HepG2 (cell line): ENCODE results near the gene ATN1. TPM values are rescaled to one million over a fixed set of nuclear protein-coding genes. Genes with fewer than 3 reads are reported as not detected.

ENCODE experiments used
- HCFC1 ChIP-seq: fragments of 150-350 bp; IDR thresholded peaks from 2 replicates; pipeline ENCODE4 v1.6.1; 2014; ENCODE audit warnings: low read depth, low read length
- HNRNPL ChIP-seq: fragments of 200-400 bp; formaldehyde crosslinking; IDR thresholded peaks from 2 replicates; pipeline ENCODE4 v1.6.1; 2017; ENCODE audit warnings: mild to moderate bottlenecking, low read depth, low read length
- HNRNPUL1 ChIP-seq: fragments of 200-400 bp; formaldehyde crosslinking; IDR thresholded peaks from 2 replicates; pipeline ENCODE4 v1.6.1; 2017; ENCODE audit warnings: low read depth, mild to moderate bottlenecking, low read length, moderate library complexity
- KLF16 ChIP-seq, 2 experiments: sonication (generic) in 1 of 2; formaldehyde crosslinking in 1 of 2; IDR thresholded peaks; 2 replicates each; pipeline versions ENCODE4 v1.6.1 to v1.8.0; 2016 to 2023; ENCODE audit warnings: missing genetic modification reagents in 2 of 2, missing compliant biosample characterization in 1 of 2
- RARG ChIP-seq: sonication (generic); formaldehyde crosslinking; IDR thresholded peaks from 2 replicates; pipeline ENCODE4 v1.4.0; 2020; ENCODE audit warnings: low read depth, mild to moderate bottlenecking, missing genetic modification reagents
- SNAPC4 ChIP-seq: sonication (generic); formaldehyde crosslinking; IDR thresholded peaks from 2 replicates; pipeline ENCODE4 v1.4.0; 2020; ENCODE audit warnings: mild to moderate bottlenecking, missing genetic modification reagents
- SRSF1 ChIP-seq: fragments of 200-400 bp; formaldehyde crosslinking; optimal IDR thresholded peaks from 2 replicates; pipeline ENCODE3; 2017; ENCODE audit warnings: mild to moderate bottlenecking, low read depth, low read length, moderate library complexity
- YEATS2 ChIP-seq: sonication (generic); formaldehyde crosslinking; IDR thresholded peaks from 2 replicates; pipeline ENCODE4 v1.4.0; 2020; ENCODE audit warnings: missing genetic modification reagents, borderline replicate concordance
- ZBTB33 ChIP-seq: sonication (generic); formaldehyde crosslinking; IDR thresholded peaks from 2 replicates; pipeline ENCODE4 v1.4.0; 2020; ENCODE audit warnings: missing genetic modification reagents
- ZFX ChIP-seq: sonication (generic); formaldehyde crosslinking; IDR thresholded peaks from 2 replicates; pipeline ENCODE4 v1.4.0; 2020; ENCODE audit warnings: mild to moderate bottlenecking, low read depth, missing genetic modification reagents, moderate library complexity
- ZNF260 ChIP-seq: sonication (generic); formaldehyde crosslinking; IDR thresholded peaks from 2 replicates; pipeline ENCODE4 v1.4.0; 2020; ENCODE audit warnings: missing genetic modification reagents, low read depth, mild to moderate bottlenecking, borderline replicate concordance
- ZNF451 ChIP-seq: sonication (generic); formaldehyde crosslinking; IDR thresholded peaks from 2 replicates; pipeline ENCODE4 v1.5.0; 2020; ENCODE audit warnings: mild to moderate bottlenecking, missing genetic modification reagents
- ZNF615 ChIP-seq: sonication (generic); formaldehyde crosslinking; IDR thresholded peaks from 2 replicates; pipeline ENCODE4 v1.5.0; 2020; ENCODE audit warnings: mild to moderate bottlenecking, missing genetic modification reagents, borderline replicate concordance
- ZNF646 ChIP-seq: sonication (generic); formaldehyde crosslinking; IDR thresholded peaks from 2 replicates; pipeline ENCODE4 v1.9.0; 2021; ENCODE audit warnings: mild to moderate bottlenecking, missing genetic modification reagents
- polyA plus RNA-seq, 8 experiments: library from polyadenylated mRNA; depleted of rRNA in 3 of 8; stranded (reverse) in 7 of 8; unstranded in 1 of 8; fragments of >200 nt; fragmentation: Illumina TruSeq in 4 of 8; extraction: Trizol in 4 of 8; gene quantifications; 2 replicates each; pipeline versions ENCODE4 v1.2.1 to v1.2.3, GENCODE V29; 2011 to 2016; ENCODE audit warnings: low read depth in 4 of 8, missing spikeins in 1 of 8, mixed read lengths in 1 of 8; ENCODE audit not compliant: insufficient read depth in 1 of 8
- total RNA-seq, 5 experiments: library from RNA; depleted of rRNA; stranded (reverse); fragments of >200 nt; fragmentation: Illumina TruSeq; extraction: Trizol; gene quantifications; 2 replicates each; pipeline ENCODE4 v1.2.3, GENCODE V29; 2016; ENCODE audit warnings: low read depth in 1 of 5

ATN1 gene
- total and polyA plus RNA-seq, 2 of the 13 experiments (the other 11 are each of a cell fraction or from before 2014, with no cell fraction given): 2.1 to 8.6 TPM

GRCh38 chr12:6904280-6905276 is 23.2 kb upstream of the ATN1 start, which contains the start of gene LRRC23 (continued):
- TF ChIP-seq SNAPC4 (no peak), ZBTB33 (CRISPR knock-in tag) (no peak), HNRNPL (no peak), RARG (CRISPR knock-in tag) (no peak), SRSF1 (no peak), KLF16 (CRISPR knock-in tag; IDR thresholded peaks at IDR 0.05) (no peak), HCFC1 (0 out of 2 replicates have a peak, but pooled peaks have one; percentile 21), ZNF615 (CRISPR knock-in tag) (no peak), ZNF260 (CRISPR knock-in tag) (no peak), HNRNPUL1 (no peak), YEATS2 (CRISPR knock-in tag) (peak; percentile 81; the same call in 1 of the 2 replicates), ZFX (CRISPR knock-in tag) (peak; percentile 23; the same call in 1 of the 2 replicates), ZNF451 (CRISPR knock-in tag) (no peak), ZNF646 (CRISPR knock-in tag) (no peak)
